HUES6 (cell line): ENCODE data around the gene EFHC1.
"Not testable (repeated sequence)": the region's sequence is repeated elsewhere in the genome, so short reads cannot be mapped to it uniquely, and the experiment has no call there.

Experiments
- H3K27ac ChIP-seq: 2 replicates; pipeline ENCODE4 v1.7.0; 2013; ENCODE audit warnings: low read depth, mild to moderate bottlenecking, low read length, inconsistent platforms
- H3K27me3 ChIP-seq: 2 replicates; pipeline ENCODE4 v1.6.1; 2013; ENCODE audit warnings: low read length; ENCODE audit not compliant: control insufficient read depth, insufficient read depth
- H3K36me3 ChIP-seq: 2 replicates; pipeline ENCODE4 v1.6.1; 2013; ENCODE audit warnings: low read length; ENCODE audit not compliant: control insufficient read depth, insufficient read depth
- H3K4me1 ChIP-seq: 2 replicates; pipeline ENCODE4 v1.6.1; 2013; ENCODE audit warnings: low read length; ENCODE audit not compliant: control insufficient read depth, insufficient read depth
- H3K4me3 ChIP-seq: 2 replicates; pipeline ENCODE4 v1.5.1; 2013; ENCODE audit warnings: low read depth, low read length
- H3K9ac ChIP-seq: one replicate; pipeline ENCODE4 v1.6.1; 2013; ENCODE audit warnings: mild to moderate bottlenecking, low read length
- H3K9me3 ChIP-seq: 2 replicates; pipeline ENCODE4 v1.6.1; 2013; ENCODE audit warnings: low read depth, low read length; ENCODE audit not compliant: control insufficient read depth, insufficient read depth

The EFHC1 gene

DNA sequence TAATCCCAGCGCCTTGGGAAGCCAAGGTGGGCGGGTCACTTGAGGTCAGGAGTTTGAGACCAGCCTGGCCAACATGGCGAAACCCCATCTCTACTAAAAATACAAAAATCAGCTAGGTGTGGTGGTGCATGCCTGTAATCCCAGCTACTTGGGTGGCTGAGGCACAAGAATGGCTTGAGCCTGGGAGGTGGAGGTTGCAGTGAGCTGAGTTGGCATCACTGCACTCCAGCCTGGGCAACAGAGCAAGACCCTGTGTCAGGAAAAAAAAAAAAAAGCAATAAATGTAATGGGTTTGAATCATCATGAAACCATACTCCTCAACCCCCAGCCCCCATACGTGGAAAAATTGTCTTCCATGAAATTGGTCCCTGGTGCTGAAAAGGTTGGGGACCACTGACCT, 32.0 kb upstream of the EFHC1 start:
- not testable (repeated sequence) for H3K4me3 ChIP-seq, H3K9ac ChIP-seq, H3K36me3 ChIP-seq, H3K4me1 ChIP-seq, H3K27me3 ChIP-seq, H3K27ac ChIP-seq
- peaks cover 23% of the 10 kb centered on the region for H3K9me3 ChIP-seq

DNA sequence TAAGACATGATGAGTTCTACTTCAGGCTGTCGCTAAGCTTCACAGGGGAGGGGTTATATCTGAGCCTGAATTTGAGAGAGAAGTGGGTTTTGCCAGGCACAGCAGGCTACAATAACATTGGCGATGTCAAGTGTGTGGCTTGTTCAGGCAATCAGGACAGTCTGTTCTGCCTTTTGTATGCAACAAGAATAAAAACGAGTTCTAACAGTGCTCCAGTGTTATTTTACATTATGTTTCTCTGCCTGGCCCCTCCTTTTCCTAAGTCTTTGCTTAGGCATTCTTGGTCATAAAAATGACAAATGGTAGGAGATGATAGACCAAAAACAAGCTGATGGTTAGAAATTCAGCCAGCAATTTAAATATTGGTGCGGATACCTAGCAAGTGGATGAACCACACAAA, 31.4 kb upstream of the EFHC1 start:
- Histone ChIP-seq H3K9ac (no peak overlapping the region), H3K36me3 (no peaks in the 10 kb centered on the region), H3K4me3 (no peak overlapping the region), H3K9me3 (peaks cover 23% of the 10 kb centered on the region), H3K27me3 (no peaks in the 10 kb centered on the region), H3K27ac (no peak overlapping the region), H3K4me1 (no peaks in the 10 kb centered on the region)

DNA sequence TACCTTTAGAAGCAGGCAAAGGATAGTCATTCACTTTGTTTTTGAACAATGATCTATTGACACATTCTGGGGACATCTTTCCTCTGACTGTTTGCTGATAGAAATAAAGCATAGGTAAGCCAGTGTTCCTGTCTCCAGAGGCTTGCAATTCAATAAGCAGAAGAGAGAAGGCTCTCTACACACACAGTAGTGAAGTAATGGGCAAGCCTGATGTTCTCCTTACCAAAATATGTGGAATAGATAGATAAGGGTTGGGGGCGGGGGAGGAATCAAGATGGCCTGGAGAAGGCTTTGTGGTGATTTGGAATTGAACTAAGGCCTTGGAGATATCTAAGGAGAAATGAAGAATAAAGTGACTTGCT, 30.9 kb upstream of the EFHC1 start:
- H3K4me3 ChIP-seq: no peak overlapping the region

DNA sequence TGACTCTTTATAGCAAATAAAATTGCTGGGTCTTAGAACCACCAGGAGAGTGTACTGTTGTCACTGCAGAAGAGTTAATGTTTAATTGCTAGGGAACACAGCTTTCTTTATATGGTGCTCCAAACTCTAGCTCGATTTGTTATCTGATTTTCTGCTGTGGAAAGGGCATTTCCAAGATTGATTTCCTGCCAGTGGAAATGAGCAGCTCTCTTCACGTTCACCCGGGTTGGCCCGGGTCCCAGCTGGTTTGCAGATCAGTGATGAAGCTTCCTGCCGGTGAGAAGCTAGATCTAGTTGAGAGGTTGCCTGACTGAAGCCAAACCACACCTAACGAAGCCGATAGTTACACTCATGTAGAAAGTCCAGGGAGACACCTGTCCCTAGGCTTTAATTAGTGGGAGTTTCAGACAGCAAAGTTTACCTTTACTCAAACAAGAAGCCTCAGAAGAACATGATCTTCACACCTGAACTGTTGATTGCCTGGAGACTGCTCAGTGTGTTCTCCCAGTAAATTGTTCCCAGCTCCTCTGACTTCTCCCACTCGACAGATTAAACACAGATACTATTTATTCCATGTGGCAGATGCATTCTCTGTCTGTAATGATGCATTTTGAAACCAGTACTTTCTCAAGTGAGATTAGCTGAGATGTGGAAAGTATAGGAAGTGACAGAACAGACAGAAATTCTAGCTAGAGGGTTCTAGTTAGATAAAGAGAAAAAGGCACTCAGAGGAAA, 30.3 kb upstream of the EFHC1 start:
- H3K36me3 ChIP-seq: no peaks in the 10 kb centered on the region
- no peaks in the 10 kb centered on the region for H3K4me1 ChIP-seq
- H3K9me3 ChIP-seq: peaks cover 23% of the 10 kb centered on the region
- H3K9ac ChIP-seq: no peak overlapping the region
- H3K27me3 ChIP-seq: no peaks in the 10 kb centered on the region
- H3K4me3 ChIP-seq: no peak overlapping the region
- H3K27ac ChIP-seq: no peak overlapping the region

More for the DNA sequence above, 30.9 kb upstream of the EFHC1 start:
- Histone ChIP-seq H3K9me3 (peaks cover 23% of the 10 kb centered on the region), H3K27ac (no peak overlapping the region), H3K27me3 (no peaks in the 10 kb centered on the region), H3K4me1 (no peaks in the 10 kb centered on the region), H3K36me3 (no peaks in the 10 kb centered on the region), H3K9ac (no peak overlapping the region)

DNA sequence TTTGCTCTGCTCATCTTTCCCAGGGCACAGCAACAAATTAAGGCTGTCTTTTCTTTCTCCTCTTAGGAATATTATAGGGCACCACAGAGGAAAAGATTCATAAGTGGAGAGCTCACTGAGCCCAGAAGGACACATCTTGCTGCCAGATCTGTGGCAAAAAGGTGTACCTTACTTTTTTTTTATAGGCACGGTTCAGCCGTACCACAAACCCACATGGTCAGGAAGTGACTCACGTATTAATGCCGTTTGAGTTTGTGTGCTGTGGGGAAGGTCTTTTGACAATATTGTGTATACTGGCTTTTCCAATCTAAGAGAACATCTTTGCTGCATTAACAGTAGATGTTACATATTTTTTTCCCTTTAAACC, 29.8 kb upstream of the EFHC1 start:
- Histone ChIP-seq H3K4me3 (no peak overlapping the region), H3K36me3 (no peaks in the 10 kb centered on the region), H3K9me3 (peaks cover 23% of the 10 kb centered on the region), H3K9ac (no peak overlapping the region), H3K27ac (no peak overlapping the region), H3K27me3 (no peaks in the 10 kb centered on the region), H3K4me1 (no peaks in the 10 kb centered on the region)

DNA sequence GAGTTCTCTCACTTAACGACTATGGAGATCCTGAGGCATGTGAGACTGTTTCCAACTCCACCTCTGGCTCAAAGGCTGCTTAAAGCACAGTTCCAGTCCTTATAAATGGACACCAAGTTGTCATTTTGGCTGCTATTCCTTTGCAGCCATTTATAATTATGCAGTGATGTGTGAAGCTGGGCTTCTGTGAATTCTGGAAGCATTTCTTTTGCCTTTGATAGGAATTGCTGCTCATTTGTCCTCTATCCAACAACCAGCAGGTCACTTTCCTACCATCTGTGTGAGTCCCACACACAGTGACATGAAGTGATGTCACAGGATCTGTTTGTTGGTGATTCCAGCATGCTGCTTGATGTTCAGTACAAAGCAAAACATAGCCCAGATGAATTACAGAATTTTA, 28.5 kb upstream of the EFHC1 start:
- Histone ChIP-seq H3K27me3 (no peaks in the 10 kb centered on the region), H3K9me3 (peaks cover 21% of the 10 kb centered on the region), H3K4me3 (no peak overlapping the region), H3K36me3 (no peaks in the 10 kb centered on the region), H3K4me1 (peaks cover 8% of the 10 kb centered on the region; the same call in 1 of the 2 replicates), H3K9ac (no peak overlapping the region), H3K27ac (no peak overlapping the region)

DNA sequence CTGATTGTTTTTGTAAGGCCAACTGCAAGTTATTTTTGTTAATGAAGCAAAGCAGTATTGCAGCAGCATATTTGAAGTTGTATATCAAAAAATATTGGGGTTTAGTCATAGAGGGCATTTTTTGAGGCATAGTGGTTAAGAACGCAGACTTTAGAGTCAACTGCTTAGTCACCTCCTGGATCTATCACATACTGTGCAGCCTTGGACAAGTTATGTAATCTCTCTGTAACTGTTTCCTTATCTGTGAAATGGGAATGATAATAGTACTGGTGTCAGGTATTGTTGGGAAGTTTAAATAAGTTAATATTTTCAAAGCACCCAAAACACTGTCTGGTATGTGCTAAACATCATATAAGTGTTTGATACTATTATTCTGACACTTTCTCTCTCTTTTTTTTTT, 27.2 kb upstream of the EFHC1 start:
- H3K27ac ChIP-seq: no peak overlapping the region
- H3K4me3 ChIP-seq: no peak overlapping the region
- H3K4me1 ChIP-seq: peaks cover 8% of the 10 kb centered on the region; the same call in 1 of the 2 replicates
- H3K27me3 ChIP-seq: no peaks in the 10 kb centered on the region
- no peak overlapping the region for H3K9ac ChIP-seq
- peaks cover 9% of the 10 kb centered on the region; the same call in 1 of the 2 replicates for H3K9me3 ChIP-seq
- H3K36me3 ChIP-seq: no peaks in the 10 kb centered on the region

DNA sequence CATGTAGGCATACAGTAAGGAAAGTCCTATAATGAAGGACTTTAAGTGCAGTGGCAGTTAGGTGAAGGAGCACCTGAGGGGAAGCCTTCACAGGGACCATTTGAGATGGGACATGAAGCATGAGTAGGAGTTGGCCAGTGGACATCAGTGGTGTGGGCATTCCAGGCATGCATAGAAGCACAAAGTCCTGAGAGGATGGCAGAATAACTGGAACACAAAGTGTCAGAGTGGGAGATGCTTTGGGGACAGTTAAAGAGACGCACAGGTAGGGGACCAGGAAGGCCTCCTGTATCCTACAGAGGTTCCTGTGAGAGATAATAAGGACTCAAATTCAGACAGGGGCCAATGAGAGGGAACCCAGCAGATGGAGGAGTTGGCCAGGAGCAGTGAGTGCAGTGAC, 26.4 kb upstream of the EFHC1 start:
- H3K4me1 ChIP-seq: peaks cover 8% of the 10 kb centered on the region; the same call in 1 of the 2 replicates
- H3K9ac ChIP-seq: no peak overlapping the region

DNA sequence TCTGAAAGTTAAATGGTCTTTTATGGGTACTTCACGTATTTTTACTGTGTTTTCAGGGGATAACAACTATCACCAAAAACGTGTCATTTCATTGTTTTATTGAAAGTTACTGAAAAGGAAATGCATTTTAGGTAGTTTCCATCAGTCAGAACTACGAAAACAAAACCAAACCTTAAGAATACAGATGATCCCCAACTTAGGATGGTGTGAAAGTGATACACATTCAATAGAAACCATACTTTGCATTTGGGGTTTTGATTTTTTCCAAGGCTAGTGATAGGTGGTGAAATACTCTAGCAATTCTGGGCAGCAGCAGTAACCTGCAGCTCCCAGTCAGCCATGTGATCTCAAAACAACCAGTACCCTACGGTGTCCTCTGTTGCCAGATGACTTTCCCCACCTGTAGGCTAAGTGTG, 25.9 kb upstream of the EFHC1 start:
- Histone ChIP-seq H3K27me3 (no peaks in the 10 kb centered on the region), H3K27ac (no peak overlapping the region), H3K9me3 (no peaks in the 10 kb centered on the region), H3K4me1 (peaks cover 10% of the 10 kb centered on the region; the same call in 1 of the 2 replicates), H3K4me3 (no peak overlapping the region), H3K9ac (no peak overlapping the region), H3K36me3 (no peaks in the 10 kb centered on the region)

More for the DNA sequence above, 26.4 kb upstream of the EFHC1 start:
- Histone ChIP-seq H3K36me3 (no peaks in the 10 kb centered on the region), H3K27ac (no peak overlapping the region), H3K4me3 (no peak overlapping the region), H3K27me3 (no peaks in the 10 kb centered on the region), H3K9me3 (peaks cover under 1% of the 10 kb centered on the region; the same call in 1 of the 2 replicates)

DNA sequence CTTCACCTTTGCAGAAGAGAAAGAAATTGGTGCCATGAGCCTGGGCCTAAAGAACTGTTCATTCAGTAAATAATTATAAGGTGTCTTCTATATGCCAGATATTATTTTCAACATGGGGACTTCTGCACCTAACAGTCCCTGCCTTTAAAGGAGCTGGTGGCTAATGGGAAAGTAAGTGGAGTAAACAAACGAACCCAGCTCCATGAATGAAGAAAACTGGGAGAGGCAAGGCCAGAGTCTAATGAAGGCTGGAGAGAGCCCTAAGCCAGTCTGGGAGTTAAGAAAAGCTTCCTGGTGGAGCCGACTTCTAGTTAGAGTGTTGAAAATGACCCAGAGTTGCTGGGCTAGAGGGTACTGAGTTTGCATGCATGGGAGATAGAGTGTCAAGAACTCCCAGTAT, 24.2 kb upstream of the EFHC1 start:
- Histone ChIP-seq H3K36me3 (no peaks in the 10 kb centered on the region), H3K9me3 (no peaks in the 10 kb centered on the region), H3K27ac (no peak overlapping the region), H3K9ac (no peak overlapping the region), H3K27me3 (no peaks in the 10 kb centered on the region), H3K4me1 (peaks cover 19% of the 10 kb centered on the region), H3K4me3 (no peak overlapping the region)

DNA sequence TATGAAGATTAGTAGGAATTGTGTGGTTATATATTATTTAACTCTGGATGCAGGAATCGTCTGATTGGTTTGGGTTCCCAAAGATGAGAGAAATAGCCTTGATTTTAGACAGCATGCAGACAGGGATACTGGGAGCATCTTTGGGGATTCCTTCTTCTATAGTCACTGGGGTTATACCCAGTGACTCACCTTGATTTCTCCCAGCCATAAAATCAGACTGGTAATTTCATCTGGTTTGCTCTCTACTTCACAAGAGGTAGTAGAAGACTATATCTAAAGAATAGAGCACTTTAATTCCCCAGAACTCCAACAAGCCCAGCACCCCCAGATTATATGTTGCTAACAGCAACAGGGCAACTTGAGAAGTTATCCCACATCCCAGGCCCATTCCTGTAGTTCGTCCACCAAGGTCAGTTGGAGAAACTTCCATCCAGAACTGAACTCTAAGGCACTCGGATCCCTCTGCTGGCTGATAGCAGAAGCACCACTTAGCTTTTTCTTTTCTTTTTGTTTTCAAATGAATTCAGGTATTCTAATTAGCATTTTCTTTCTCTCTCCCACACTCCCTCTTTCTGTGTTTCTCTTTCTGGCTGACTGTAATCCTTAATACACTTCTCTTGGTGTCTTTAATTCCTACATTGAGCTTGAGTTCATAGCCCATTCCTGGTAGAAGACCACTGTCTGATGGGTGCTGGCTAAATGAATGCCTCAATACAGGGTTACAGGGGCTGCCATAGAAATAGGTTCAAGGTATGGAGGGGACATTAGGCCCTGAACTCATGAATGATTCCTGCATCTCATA, 20.4 kb upstream of the EFHC1 start:
- no peak overlapping the region for H3K27ac ChIP-seq
- peaks cover 19% of the 10 kb centered on the region for H3K4me1 ChIP-seq
- no peaks in the 10 kb centered on the region for H3K9me3 ChIP-seq
- no peak overlapping the region for H3K9ac ChIP-seq
- H3K27me3 ChIP-seq: no peaks in the 10 kb centered on the region
- no peak overlapping the region for H3K4me3 ChIP-seq
- H3K36me3 ChIP-seq: peaks cover 5% of the 10 kb centered on the region; the same call in 1 of the 2 replicates
